Lung (tissue), 12 donors: Measurements from ENCODE around the gene BICC1. TPM values are rescaled to one million over a fixed set of nuclear protein-coding genes. Genes with fewer than 3 reads are reported as not detected.
"Not testable (repeated sequence)": the region's sequence is repeated elsewhere in the genome, so short reads cannot be mapped to it uniquely, and the experiment has no call there.

ENCODE experiments used
- ATAC-seq: fragments of 200-7000 bp; cut with Tn5 transposase; one replicate; pipeline ENCODE4 v1.9.1; 2020; ENCODE audit warnings: moderate number of reproducible peaks; ENCODE audit not compliant: insufficient read depth, low FRiP score
- DNase-seq, 3 donors: peaks; one replicate each; pipeline ENCODE4 v3.0.0-alpha.2; 2013 to 2017
- H3K27ac ChIP-seq, 2 donors: one replicate each; pipeline ENCODE4 v1.5.1; 2013; ENCODE audit warnings: mild to moderate bottlenecking in 2 of 2, moderate library complexity in 2 of 2, control low read depth in 1 of 2, inconsistent platforms in 1 of 2, low read depth in 1 of 2, low read length in 1 of 2
- H3K27me3 ChIP-seq, 3 donors: one replicate each; pipeline ENCODE4 v1.5.1; 2013; ENCODE audit warnings: low read length in 2 of 3; ENCODE audit not compliant: control insufficient read depth in 3 of 3, insufficient read depth in 3 of 3
- H3K36me3 ChIP-seq, 4 donors: one replicate each; pipeline ENCODE4 v1.5.1; 2013; ENCODE audit warnings: low read length in 4 of 4, mild to moderate bottlenecking in 1 of 4, moderate library complexity in 1 of 4; ENCODE audit not compliant: control insufficient read depth in 4 of 4, insufficient read depth in 4 of 4
- H3K4me1 ChIP-seq, 5 donors: one replicate each; pipeline ENCODE4 v1.5.1; 2013; ENCODE audit warnings: low read length in 5 of 5, mild to moderate bottlenecking in 2 of 5, moderate library complexity in 1 of 5; ENCODE audit not compliant: control insufficient read depth in 5 of 5, insufficient read depth in 5 of 5
- H3K4me3 ChIP-seq: one replicate; pipeline ENCODE4 v1.5.1; 2013; ENCODE audit warnings: mild to moderate bottlenecking, control low read depth, moderate library complexity
- H3K9ac ChIP-seq, 2 donors: one replicate each; pipeline ENCODE4 v1.5.1; 2013; ENCODE audit warnings: low read length in 2 of 2, control low read depth in 1 of 2; ENCODE audit not compliant: insufficient read depth in 1 of 2
- H3K9me3 ChIP-seq, 4 donors: one replicate each; pipeline ENCODE4 v1.5.1; 2013; ENCODE audit warnings: low read length in 3 of 4, mild to moderate bottlenecking in 1 of 4, moderate library complexity in 1 of 4; ENCODE audit not compliant: control insufficient read depth in 4 of 4, insufficient read depth in 3 of 4
- CTCF ChIP-seq: IDR thresholded peaks from 2 replicates; pipeline ENCODE4 v1.5.1; 2012; ENCODE audit warnings: mild to moderate bottlenecking; ENCODE audit errors: control extremely low read depth, extremely low read depth
- WGBS, 2 donors: extraction: QIAGEN DNeasy Blood & Tissue Kit; methylation state at CpG; one replicate each; pipeline ENCODE4 v1.1.7; 2013; 5-methylcytosine and 5-hydroxymethylcytosine counted together
- polyA plus RNA-seq, 2 donors: library from polyadenylated mRNA; stranded (reverse); fragments of 200-250 nt; gene quantifications; one replicate each; pipeline ENCODE4 v1.2.1, GENCODE V29; 2013
- total RNA-seq, 2 donors: library from RNA; depleted of rRNA in 1 of 2; stranded (reverse); fragments of >200 nt in 1 of 2; gene quantifications; one replicate each; pipeline ENCODE4 v1.2.1, GENCODE V29; 2014 to 2021
- donor health status: control.
- donor health status: control.
- donor health status: Bipolar disorder and iron deficiency.
- donor health status: healthy.
- donor health status: DM: yes; HTN: yes; CAD: no.

BICC1 gene
- total and polyA plus RNA-seq, 4 donors, result 2.3 to 43.1 (median 5.9) TPM

- 16 to 58% methylated on average over 3 of the region's 3 CpGs for WGBS, 2 donors
- H3K9me3 ChIP-seq, result no peaks in the 10 kb centered on the region
- ATAC-seq (no peak), DNase-seq (no peak)
- no peak overlapping the region for H3K27ac ChIP-seq
- peaks cover 0 to 9% (median 2%) of the 10 kb centered on the region in 4 donors for H3K36me3 ChIP-seq
- TF ChIP-seq CTCF, result no peak
- peaks cover 0 to 15% (median 0%) of the 10 kb centered on the region in 5 donors for H3K4me1 ChIP-seq
- no peak overlapping the region for H3K9ac ChIP-seq
- no peaks in the 10 kb centered on the region for H3K27me3 ChIP-seq
- H3K4me3 ChIP-seq, result no peak overlapping the region
These were observed 80.3 kb downstream of the BICC1 start for GRCh38 chr10:58593008-58593407.

GRCh38 chr10:58597211-58597610 lies 84.5 kb downstream of the BICC1 start:
- ATAC-seq, H3K9me3 ChIP-seq, H3K4me3 ChIP-seq, H3K4me1 ChIP-seq, H3K9ac ChIP-seq, H3K27me3 ChIP-seq, DNase-seq, H3K36me3 ChIP-seq, H3K27ac ChIP-seq: not testable (repeated sequence)

GRCh38 chr10:58599927-58600553 lies 87.4 kb downstream of the BICC1 start:
- WGBS, 2 donors, result 80 to 86% methylated on average over 7 of the region's 7 CpGs
- Histone ChIP-seq H3K4me1 (no peaks in the 10 kb centered on the region), H3K4me3 (no peak overlapping the region), H3K9me3 (peaks cover 0 to 3% (median 0%) of the 10 kb centered on the region in 4 donors), H3K9ac (no peak overlapping the region), H3K27ac (no peak overlapping the region), H3K27me3 (no peaks in the 10 kb centered on the region), H3K36me3 (no peaks in the 10 kb centered on the region)
- DNase-seq, result no peak
- no peak for TF ChIP-seq CTCF
- ATAC-seq, result no peak

GRCh38 chr10:58608351-58608750 lies 95.7 kb downstream of the BICC1 start:
- H3K4me1 ChIP-seq, result peaks cover 0 to 16% (median 0%) of the 10 kb centered on the region in 5 donors

More at GRCh38 chr10:58608351-58608750, 95.7 kb downstream of the BICC1 start:
- Histone ChIP-seq H3K4me3 (no peak overlapping the region), H3K9me3 (no peaks in the 10 kb centered on the region), H3K36me3 (no peaks in the 10 kb centered on the region), H3K27me3 (no peaks in the 10 kb centered on the region), H3K27ac (no peak overlapping the region), H3K9ac (no peak overlapping the region)
- ATAC-seq, result no peak
- no peak for DNase-seq
- no peak for TF ChIP-seq CTCF
- 69 to 81% methylated on average over 4 of the region's 4 CpGs for WGBS, 2 donors
